ENCODE data around the gene ZNF181. TPM values are rescaled to one million over a fixed set of nuclear protein-coding genes. Genes with fewer than 3 reads are reported as not detected.

ZNF181 gene
- total RNA-seq, 1 experiment from 2014 or later, result 8.2 TPM

DNA sequence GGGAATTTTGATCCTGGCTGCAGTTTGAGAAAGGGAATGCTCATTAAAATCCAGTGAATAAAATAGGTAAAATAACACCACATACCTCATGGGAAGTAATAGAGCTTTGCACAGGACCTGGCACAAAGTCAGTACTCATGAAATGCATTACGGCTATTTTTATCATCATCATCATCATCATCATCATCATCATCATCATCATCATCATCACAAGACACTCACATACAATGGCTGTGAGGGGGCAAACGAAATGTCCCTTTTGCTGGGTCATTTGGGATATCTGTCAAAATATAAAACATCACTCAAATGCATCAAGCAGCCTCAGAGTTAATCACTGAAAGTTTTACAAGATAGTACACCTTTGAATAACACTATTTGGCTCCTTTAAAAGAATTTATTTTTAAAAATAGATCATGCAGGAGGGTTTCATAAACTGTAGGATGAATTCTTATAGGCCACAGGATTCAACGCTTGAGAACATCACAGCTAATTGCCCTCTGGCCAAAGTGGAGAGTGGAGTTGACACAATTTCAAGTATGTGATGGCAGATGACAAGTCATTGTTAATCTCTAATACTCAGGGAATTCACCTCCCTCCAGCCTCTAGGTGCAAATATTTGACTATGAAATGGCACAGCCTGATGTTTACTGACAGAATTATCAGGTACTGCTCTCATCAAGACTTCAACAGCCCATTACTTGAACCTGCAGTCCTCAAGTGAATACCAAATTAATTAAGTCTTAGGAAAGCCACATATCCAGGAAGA lies 53.2 kb downstream of the ZNF181 start:
- Mint-ChIP-seq H3K27me3 (ENCODE audit: low read depth) (peaks cover 32% of the 10 kb centered on the region), H3K4me1 (no peaks in the 10 kb centered on the region), H3K9me3 (peaks cover 72 to 88% of the 10 kb centered on the region in 2 experiments), H3K4me3 (no peak overlapping the region), H3K36me3 (ENCODE audit: insufficient read depth in 1 of 3, low read depth in 3 of 3) (peaks cover 0 to 2% (median 0%) of the 10 kb centered on the region in 3 experiments; a peak in 4 of 7 replicates), H3K27ac (no peak overlapping the region)
- no CpG with 5 or more reads among the region's 3 CpGs for WGBS (ENCODE audit: extremely low coverage, insufficient read length, low lambda C conversion rate)
- H3K23ac ChIP-seq (ENCODE audit: insufficient read length, low read depth, low read length), result no peak overlapping the region
- no peak overlapping the region for H2BK5ac ChIP-seq (ENCODE audit: insufficient read length, low read length)
- H4K8ac ChIP-seq (replicated peaks; ENCODE audit: insufficient read length, low read depth, low read length), result no peak overlapping the region
- no peaks in the 10 kb centered on the region for H3K79me2 ChIP-seq (ENCODE audit: insufficient read depth, low read length)
- H4K20me1 ChIP-seq (ENCODE audit: control insufficient read depth, insufficient read depth, insufficient read length), result no peaks in the 10 kb centered on the region
- no peak overlapping the region for H3K4me2 ChIP-seq (ENCODE audit: insufficient read depth, insufficient read length, low read length)
- no peaks in the 10 kb centered on the region for H3K23me2 ChIP-seq (ENCODE audit: insufficient read length, low read depth, low read length, poor library complexity, severe bottlenecking)
- no peak overlapping the region for H3T11ph ChIP-seq (ENCODE audit: low read length)
- no peaks in the 10 kb centered on the region for H3K9me3 ChIP-seq (ENCODE audit: control insufficient read depth, low read depth, low read length)
- H3K9ac ChIP-seq (ENCODE audit: extremely low read depth, insufficient read length, low read length), result no peak overlapping the region
- H2AK5ac ChIP-seq (ENCODE audit: insufficient read length, low read length), result no peak overlapping the region
- H3K79me1 ChIP-seq (ENCODE audit: insufficient read depth, low read depth, low read length, poor library complexity, severe bottlenecking), result no peaks in the 10 kb centered on the region
- no peak overlapping the region for H3K27ac ChIP-seq (ENCODE audit: insufficient read length, low read depth, low read length)
- H2BK12ac ChIP-seq (ENCODE audit: insufficient read length, low read depth, low read length), result no peak overlapping the region
- H3K4me1 ChIP-seq (ENCODE audit: insufficient read depth, low read length), result no peaks in the 10 kb centered on the region
- H2AFZ ChIP-seq (ENCODE audit: low read length), result no peak overlapping the region
- no peak overlapping the region for H3K56ac ChIP-seq (ENCODE audit: insufficient read length, low read depth, low read length)
- H2BK15ac ChIP-seq (ENCODE audit: low read depth, low read length), result no peak overlapping the region
- TF ChIP-seq, protein P1, sequence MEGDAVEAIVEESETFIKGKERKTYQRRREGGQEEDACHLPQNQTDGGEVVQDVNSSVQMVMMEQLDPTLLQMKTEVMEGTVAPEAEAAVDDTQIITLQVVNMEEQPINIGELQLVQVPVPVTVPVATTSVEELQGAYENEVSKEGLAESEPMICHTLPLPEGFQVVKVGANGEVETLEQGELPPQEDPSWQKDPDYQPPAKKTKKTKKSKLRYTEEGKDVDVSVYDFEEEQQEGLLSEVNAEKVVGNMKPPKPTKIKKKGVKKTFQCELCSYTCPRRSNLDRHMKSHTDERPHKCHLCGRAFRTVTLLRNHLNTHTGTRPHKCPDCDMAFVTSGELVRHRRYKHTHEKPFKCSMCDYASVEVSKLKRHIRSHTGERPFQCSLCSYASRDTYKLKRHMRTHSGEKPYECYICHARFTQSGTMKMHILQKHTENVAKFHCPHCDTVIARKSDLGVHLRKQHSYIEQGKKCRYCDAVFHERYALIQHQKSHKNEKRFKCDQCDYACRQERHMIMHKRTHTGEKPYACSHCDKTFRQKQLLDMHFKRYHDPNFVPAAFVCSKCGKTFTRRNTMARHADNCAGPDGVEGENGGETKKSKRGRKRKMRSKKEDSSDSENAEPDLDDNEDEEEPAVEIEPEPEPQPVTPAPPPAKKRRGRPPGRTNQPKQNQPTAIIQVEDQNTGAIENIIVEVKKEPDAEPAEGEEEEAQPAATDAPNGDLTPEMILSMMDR (conservative IDR thresholded peaks at IDR 0.05), result no peak
- no peak overlapping the region for H3K18ac ChIP-seq (ENCODE audit: insufficient read length, low read depth, low read length)
- no peak overlapping the region for H4K91ac ChIP-seq (ENCODE audit: insufficient read length, low read depth, low read length)
- H3K14ac ChIP-seq (ENCODE audit: insufficient read depth, low read length), result no peak overlapping the region
- no peak overlapping the region for H2BK120ac ChIP-seq (ENCODE audit: low read depth, low read length, poor library complexity, severe bottlenecking)
- H2BK20ac ChIP-seq (ENCODE audit: low read depth, low read length, poor library complexity, severe bottlenecking), result no peak overlapping the region
- no peak for DNase-seq
- H4K5ac ChIP-seq (ENCODE audit: insufficient read length, low read depth, low read length), result no peak overlapping the region
- no peaks in the 10 kb centered on the region for H3K27me3 ChIP-seq (ENCODE audit: insufficient read depth, low read length)
- no peak overlapping the region for H3K4ac ChIP-seq (ENCODE audit: low read depth, low read length)
